GM23248 (cell line): ENCODE results near the gene GNS. TPM values are rescaled to one million over a fixed set of nuclear protein-coding genes. Genes with fewer than 3 reads are reported as not detected.

ENCODE experiments used
- DNase-seq: peaks from one replicate; pipeline ENCODE4 v3.0.0-alpha.2; 2015
- H2AFZ ChIP-seq: fragments of 200-600 bp; sonication (generic); 2 replicates; pipeline ENCODE4 v1.6.1; 2016; ENCODE audit warnings: antibody characterized with exemption
- H3F3A ChIP-seq: fragments of 200-600 bp; sonication (generic); 2 replicates; pipeline ENCODE4 v1.6.1; 2016; ENCODE audit warnings: mild to moderate bottlenecking, antibody characterized with exemption, mixed run types; ENCODE audit not compliant: insufficient read depth
- H3K27ac ChIP-seq: fragments of 200-600 bp; sonication (generic); 2 replicates; pipeline ENCODE4 v1.5.1; 2016; ENCODE audit warnings: mild to moderate bottlenecking
- H3K27me3 ChIP-seq: fragments of 200-600 bp; sonication (generic); replicated peaks from 2 replicates; pipeline ENCODE4 v1.6.1; 2016; ENCODE audit warnings: mild to moderate bottlenecking; ENCODE audit not compliant: insufficient read depth
- H3K36me3 ChIP-seq: fragments of 200-600 bp; sonication (generic); 2 replicates; pipeline ENCODE4 v1.6.1; 2016; ENCODE audit warnings: low read depth, mild to moderate bottlenecking
- H3K4me1 ChIP-seq: fragments of 200-600 bp; sonication (generic); 2 replicates; pipeline ENCODE4 v1.6.1; 2016; ENCODE audit warnings: mild to moderate bottlenecking; ENCODE audit not compliant: insufficient read depth
- H3K4me2 ChIP-seq: fragments of 200-600 bp; sonication (generic); one replicate; pipeline ENCODE4 v1.6.1; 2016; ENCODE audit warnings: mild to moderate bottlenecking; ENCODE audit not compliant: unreplicated experiment
- H3K4me3 ChIP-seq: fragments of 200-600 bp; sonication (generic); 2 replicates; pipeline ENCODE4 v1.5.1; 2016; ENCODE audit warnings: mild to moderate bottlenecking
- H3K79me2 ChIP-seq: fragments of 200-600 bp; sonication (generic); 2 replicates; pipeline ENCODE4 v1.6.1; 2016; ENCODE audit warnings: mild to moderate bottlenecking; ENCODE audit not compliant: insufficient read depth
- H3K9ac ChIP-seq: fragments of 200-600 bp; sonication (generic); 2 replicates; pipeline ENCODE4 v1.6.1; 2016; ENCODE audit warnings: mild to moderate bottlenecking
- H3K9me2 ChIP-seq: fragments of 200-600 bp; sonication (generic); 2 replicates; pipeline ENCODE4 v1.6.1; 2016; ENCODE audit warnings: mixed run types, mild to moderate bottlenecking, moderate library complexity; ENCODE audit not compliant: insufficient read depth
- H3K9me3 ChIP-seq: fragments of 200-600 bp; sonication (generic); one replicate; pipeline ENCODE4 v1.6.1; 2017; ENCODE audit warnings: low read depth
- H4K20me1 ChIP-seq: fragments of 200-600 bp; sonication (generic); 2 replicates; pipeline ENCODE4 v1.6.0; 2016; ENCODE audit not compliant: insufficient read depth
- EZH2 ChIP-seq: fragments of 200-600 bp; sonication (generic); IDR thresholded peaks from 2 replicates; pipeline ENCODE4 v1.6.1; 2018; ENCODE audit warnings: antibody characterized with exemption, mild to moderate bottlenecking; ENCODE audit not compliant: insufficient read depth, poor library complexity, severe bottlenecking
- EZH2phosphoT487 ChIP-seq: fragments of 200-600 bp; sonication (generic); IDR thresholded peaks from 2 replicates; pipeline ENCODE4 v1.6.1; 2018; ENCODE audit warnings: antibody characterized with exemption, moderate library complexity, mild to moderate bottlenecking, low read depth; ENCODE audit not compliant: insufficient read depth
- WGBS, 2 experiments: methylation state at CpG; one replicate each; pipeline ENCODE4 v1.1.6; 2015 to 2017; ENCODE audit warnings: low lambda C conversion rate in 2 of 2, low coverage in 1 of 2; ENCODE audit errors: missing lambda C conversion rate in 2 of 2; 5-methylcytosine and 5-hydroxymethylcytosine counted together
- in situ Hi-C: fragments of 300-500 bp; cut with MboI; formaldehyde crosslinking; loops from 2 replicates; pipeline ENCODE4 v1.15.0; 2020
- polyA plus RNA-seq: library from polyadenylated mRNA; unstranded; fragments of >200 nt; fragmentation: Nextera tagmentation; extraction: Ambion mirVana; gene quantifications from 2 replicates; pipeline ENCODE4 v1.2.1, GENCODE V29; 2016
- total RNA-seq: library from RNA; depleted of rRNA; stranded (reverse); fragments of >200 nt; shearing (Covaris generic); gene quantifications from 2 replicates; pipeline ENCODE4 v1.2.3, GENCODE V29; 2014

GNS gene
- total and polyA plus RNA-seq, 2 experiments from 2014 or later = 76.6 to 129 TPM

- Histone ChIP-seq H3K4me2 (no peak overlapping the region), H3K79me2 (no peaks in the 10 kb centered on the region), H3K27ac (no peak overlapping the region), H4K20me1 (no peaks in the 10 kb centered on the region), H2AFZ (no peak overlapping the region), H3K27me3 (peaks cover 11% of the 10 kb centered on the region; the same call in 1 of the 2 replicates), H3K9me2 (no peaks in the 10 kb centered on the region), H3K9me3 (no peaks in the 10 kb centered on the region), H3K4me1 (no peaks in the 10 kb centered on the region), H3K9ac (no peak overlapping the region), H3K36me3 (no peaks in the 10 kb centered on the region), H3F3A (no peaks in the 10 kb centered on the region), H3K4me3 (no peak overlapping the region)
- DNase-seq = no peak
- in situ Hi-C loops = no loop called here
- no peak for TF ChIP-seq EZH2
- WGBS, 2 experiments = 28 to 29% methylated on average over 3 of the region's 3 CpGs
Observed at GRCh38 chr12:64794305-64794704, 35.1 kb upstream of the GNS start.

- Histone ChIP-seq H3K36me3 (no peaks in the 10 kb centered on the region), H3K27ac (no peak overlapping the region), H3F3A (no peaks in the 10 kb centered on the region), H3K9ac (no peak overlapping the region), H3K9me3 (no peaks in the 10 kb centered on the region), H3K4me3 (no peak overlapping the region), H3K4me1 (no peaks in the 10 kb centered on the region), H4K20me1 (no peaks in the 10 kb centered on the region), H3K9me2 (no peaks in the 10 kb centered on the region), H3K4me2 (no peak overlapping the region), H2AFZ (no peak overlapping the region), H3K27me3 (peaks cover 11% of the 10 kb centered on the region; the same call in 1 of the 2 replicates), H3K79me2 (no peaks in the 10 kb centered on the region)
- TF ChIP-seq EZH2 = no peak
- TF ChIP-seq EZH2phosphoT487 = no peak
- DNase-seq = no peak
- WGBS, 2 experiments = 22 to 26% methylated on average over 3 of the region's 3 CpGs
- in situ Hi-C loops = no loop called here
Observed at GRCh38 chr12:64793610-64794009, 34.4 kb upstream of the GNS start.

GRCh38 chr12:64792128-64792527 is 32.9 kb upstream of the GNS start:
- Histone ChIP-seq H3K36me3 (no peaks in the 10 kb centered on the region), H3K4me1 (no peaks in the 10 kb centered on the region), H4K20me1 (no peaks in the 10 kb centered on the region), H3K27me3 (peaks cover 4% of the 10 kb centered on the region; the same call in 1 of the 2 replicates), H3K4me3 (no peak overlapping the region), H3K79me2 (no peaks in the 10 kb centered on the region), H2AFZ (no peak overlapping the region), H3K9me2 (no peaks in the 10 kb centered on the region), H3K9ac (no peak overlapping the region), H3K27ac (no peak overlapping the region), H3K9me3 (no peaks in the 10 kb centered on the region), H3F3A (no peaks in the 10 kb centered on the region), H3K4me2 (no peak overlapping the region)
- no peak for TF ChIP-seq EZH2phosphoT487
- TF ChIP-seq EZH2 = no peak
- 54 to 70% methylated on average over 1 of the region's 1 CpG for WGBS, 2 experiments
- DNase-seq = no peak
- in situ Hi-C loops = no loop called here

- H3K9me2 ChIP-seq = no peaks in the 10 kb centered on the region
- TF ChIP-seq EZH2phosphoT487 = no peak
- TF ChIP-seq EZH2 = no peak
- no peak overlapping the region for H3K27ac ChIP-seq
Observed at GRCh38 chr12:64791036-64791435, 31.8 kb upstream of the GNS start.

GRCh38 chr12:64790166-64790565 is 31.0 kb upstream of the GNS start:
- no peaks in the 10 kb centered on the region for H3K4me1 ChIP-seq
- no peak overlapping the region for H3K27ac ChIP-seq
- no peaks in the 10 kb centered on the region for H3K79me2 ChIP-seq
- no peak for TF ChIP-seq EZH2phosphoT487
- no peaks in the 10 kb centered on the region for H3F3A ChIP-seq
- no peak overlapping the region for H3K4me3 ChIP-seq
- H4K20me1 ChIP-seq = no peaks in the 10 kb centered on the region
- no peaks in the 10 kb centered on the region for H3K9me3 ChIP-seq
- no peak overlapping the region for H3K4me2 ChIP-seq
- no peak overlapping the region for H3K9ac ChIP-seq
- peaks cover 4% of the 10 kb centered on the region; the same call in 1 of the 2 replicates for H3K27me3 ChIP-seq
- H3K9me2 ChIP-seq = no peaks in the 10 kb centered on the region
- 26 to 45% methylated on average over 1 of the region's 1 CpG for WGBS, 2 experiments
- H3K36me3 ChIP-seq = no peaks in the 10 kb centered on the region
- no peak for DNase-seq
- in situ Hi-C loops = no loop called here
- H2AFZ ChIP-seq = no peak overlapping the region

More at GRCh38 chr12:64791036-64791435, 31.8 kb upstream of the GNS start:
- Histone ChIP-seq H3F3A (no peaks in the 10 kb centered on the region), H3K4me1 (no peaks in the 10 kb centered on the region), H3K36me3 (no peaks in the 10 kb centered on the region), H3K4me3 (no peak overlapping the region), H3K27me3 (peaks cover 4% of the 10 kb centered on the region; the same call in 1 of the 2 replicates), H2AFZ (no peak overlapping the region), H3K79me2 (no peaks in the 10 kb centered on the region), H3K4me2 (no peak overlapping the region), H3K9ac (no peak overlapping the region), H3K9me3 (no peaks in the 10 kb centered on the region), H4K20me1 (no peaks in the 10 kb centered on the region)
- no peak for DNase-seq
- in situ Hi-C loops = no loop called here
